ENCODE results near the gene FBXL22.
"Not testable (repeated sequence)": the region's sequence is repeated elsewhere in the genome, so short reads cannot be mapped to it uniquely, and the experiment has no call there.

Gene FBXL22

GRCh38 chr15:63617627-63618026 is 20.4 kb downstream of the FBXL22 start:
- DNase-seq, result not testable (repeated sequence)

GRCh38 chr15:63620760-63621159 is 23.6 kb downstream of the FBXL22 start:
- not testable (repeated sequence) for DNase-seq

GRCh38 chr15:63623232-63623969 is 26.2 kb downstream of the FBXL22 start:
- DNase-seq, result no peak

GRCh38 chr15:63626955-63627354 is 29.8 kb downstream of the FBXL22 start:
- DNase-seq, result no peak

GRCh38 chr15:63628123-63628822 is 31.1 kb downstream of the FBXL22 start:
- no peak for DNase-seq

GRCh38 chr15:63630036-63630751 is 33.0 kb downstream of the FBXL22 start:
- no peak for DNase-seq

GRCh38 chr15:63633312-63633711 is 36.1 kb downstream of the FBXL22 start:
- no peak for DNase-seq

- DNase-seq, result no peak
These were observed 37.0 kb downstream of the FBXL22 start for GRCh38 chr15:63634154-63634553.

GRCh38 chr15:63636518-63637061 is 39.4 kb downstream of the FBXL22 start:
- no peak for DNase-seq

- DNase-seq, result no peak
These were observed 41.7 kb downstream of the FBXL22 start for GRCh38 chr15:63638839-63639238.

- no peak for DNase-seq
These were observed 43.0 kb downstream of the FBXL22 start for GRCh38 chr15:63640146-63640545.

Measured in central memory CD4-positive, alpha-beta T cell (primary cell).